OCI-M1 (cell line): ENCODE measurements around the gene PRR5.
"Not testable (repeated sequence)": the region's sequence is repeated elsewhere in the genome, so short reads cannot be mapped to it uniquely, and the experiment has no call there.

ENCODE experiments used
- DNase-seq: peaks from one replicate; lab custom pipeline; 2025; lab: John Stamatoyannopoulos, UW

Gene PRR5

GRCh38 chr22:44735518-44736428, 33.8 kb downstream of the PRR5 start:
- DNase-seq: peak; percentile 71

GRCh38 chr22:44736581-44737405, 34.8 kb downstream of the PRR5 start:
- DNase-seq: no peak

GRCh38 chr22:44737406-44738346, 35.7 kb downstream of the PRR5 start:
- no peak for DNase-seq

GRCh38 chr22:44738347-44738715, 36.3 kb downstream of the PRR5 start:
- no peak for DNase-seq

- no peak for DNase-seq
Measured at GRCh38 chr22:44739024-44739423, 37.0 kb downstream of the PRR5 start.

GRCh38 chr22:44739666-44740065, 37.7 kb downstream of the PRR5 start:
- DNase-seq: not testable (repeated sequence)

GRCh38 chr22:44740307-44740706, 38.3 kb downstream of the PRR5 start:
- no peak for DNase-seq

GRCh38 chr22:44741929-44742328, 39.9 kb downstream of the PRR5 start:
- DNase-seq: no peak

- no peak for DNase-seq
Measured at GRCh38 chr22:44743247-44743646, 41.2 kb downstream of the PRR5 start.

- no peak for DNase-seq
Measured at GRCh38 chr22:44743804-44744211, 41.8 kb downstream of the PRR5 start.

GRCh38 chr22:44745853-44746789, 44.1 kb downstream of the PRR5 start:
- no peak for DNase-seq

- peak; percentile 48 for DNase-seq
Measured at GRCh38 chr22:44747784-44748127, 45.8 kb downstream of the PRR5 start.

- DNase-seq: no peak
Measured at GRCh38 chr22:44748524-44748923, 46.5 kb downstream of the PRR5 start.

GRCh38 chr22:44750481-44750880, 48.5 kb downstream of the PRR5 start:
- no peak for DNase-seq

GRCh38 chr22:44752285-44753188, 50.5 kb downstream of the PRR5 start, which contains the start of gene ARHGAP8:
Gene ARHGAP8, plus strand, starts transcription at chr22:44752575. Its CDS starts 33,953 bp downstream, at chr22:44786528.
- DNase-seq: no peak

- DNase-seq: no peak
Measured at GRCh38 chr22:44753189-44754042, 51.4 kb downstream of the PRR5 start.

- DNase-seq: no peak
Measured at GRCh38 chr22:44754998-44755397, 53.0 kb downstream of the PRR5 start.

GRCh38 chr22:44755417-44755816, 53.4 kb downstream of the PRR5 start:
- DNase-seq: no peak

- DNase-seq: no peak
Measured at GRCh38 chr22:44755956-44756361, 54.0 kb downstream of the PRR5 start.
